ENCODE results near the gene INTS12. TPM values are rescaled to one million over a fixed set of nuclear protein-coding genes. Genes with fewer than 3 reads are reported as not detected.

INTS12 gene
- total and polyA plus RNA-seq, 4 experiments from 2014 or later, result 16.6 to 29.5 (median 23.5) TPM

Other genes starting within 250 kb of the INTS12 start
- gene PPA2, start 234.6 kb downstream of the INTS12 start, total RNA-seq, result 10 to 100 TPM; 56.3 to 59.7 TPM
- 100 to 1,000 TPM; 129 to 160 TPM for gene PPA2, start 234.6 kb downstream of the INTS12 start, polyA plus RNA-seq
- not detected for gene ARHGEF38, start 156.1 kb downstream of the INTS12 start, total RNA-seq
- under 1 TPM in 1 of 2 donors, not detected in 1; 0.30 TPM for gene ARHGEF38, start 156.1 kb downstream of the INTS12 start, polyA plus RNA-seq
- 1 to 10 TPM; 4.7 to 5.0 TPM for gene GSTCD, start 95 bp upstream of the INTS12 start, total RNA-seq
- gene GSTCD, start 95 bp upstream of the INTS12 start, polyA plus RNA-seq, result 1 to 10 TPM in 1 of 2 donors, under 1 TPM in 1; 0.64 to 2.8 TPM
- gene NPNT, start 186.8 kb upstream of the INTS12 start, total RNA-seq, result not detected
- not detected for gene NPNT, start 186.8 kb upstream of the INTS12 start, polyA plus RNA-seq